WTC11 (cell line): Measurements from ENCODE around the gene RPL27. TPM values are rescaled to one million over a fixed set of nuclear protein-coding genes. Genes with fewer than 3 reads are reported as not detected.
"Not testable (repeated sequence)": the region's sequence is repeated elsewhere in the genome, so short reads cannot be mapped to it uniquely, and the experiment has no call there.

Experiments used
- ATAC-seq: fragments of 200-7000 bp; cut with Tn5 transposase; 2 replicates; pipeline ENCODE4 v1.10.0; 2021; ENCODE audit warnings: mild to moderate bottlenecking, moderate library complexity
- CTCF ChIA-PET: fragments of 300-600 bp; sonication (Branson Sonifier 250); formaldehyde crosslinking; loops from one replicate; lab custom pipeline; 2021; ENCODE audit warnings: antibody characterized with exemption; lab: Charles Lee
- POLR2A ChIA-PET: fragments of 350-600 bp; sonication (Branson Sonifier 250); formaldehyde crosslinking; loops from one replicate; lab custom pipeline; 2021; ENCODE audit warnings: antibody characterized with exemption; lab: Charles Lee
- DNase-seq: peaks from one replicate; pipeline ENCODE4 v3.0.0; 2021; ENCODE audit warnings: low spot score
- H3K27ac Mint-ChIP-seq: 2 replicates; pipeline ENCODE4 v1.8.0; 2021; ENCODE audit warnings: mixed read lengths
- H3K27me3 Mint-ChIP-seq: 2 replicates; pipeline ENCODE4 v1.8.0; 2021; ENCODE audit warnings: low read depth, mild to moderate bottlenecking, moderate library complexity, mixed read lengths
- H3K36me3 Mint-ChIP-seq: 2 replicates; pipeline ENCODE4 v1.8.0; 2021; ENCODE audit warnings: mixed read lengths
- H3K4me1 Mint-ChIP-seq: 2 replicates; pipeline ENCODE4 v1.8.0; 2022; ENCODE audit warnings: mixed read lengths
- H3K4me3 Mint-ChIP-seq: 2 replicates; pipeline ENCODE4 v1.8.0; 2021; ENCODE audit warnings: mild to moderate bottlenecking, moderate library complexity, mixed read lengths
- H3K9me3 Mint-ChIP-seq: 2 replicates; pipeline ENCODE4 v1.8.0; 2021; ENCODE audit warnings: mixed read lengths
- ATF1 ChIP-seq: sonication (generic); formaldehyde crosslinking; IDR thresholded peaks from 2 replicates; pipeline ENCODE4 v1.8.1; 2023; ENCODE audit warnings: mild to moderate bottlenecking, moderate library complexity, missing genetic modification reagents
- ETV6 ChIP-seq: sonication (generic); formaldehyde crosslinking; IDR thresholded peaks from 2 replicates; pipeline ENCODE4 v1.8.1; 2022; ENCODE audit warnings: mild to moderate bottlenecking, missing genetic modification reagents
- FOXP1 ChIP-seq: sonication (generic); formaldehyde crosslinking; IDR thresholded peaks from 2 replicates; pipeline ENCODE4 v1.8.0; 2022; ENCODE audit warnings: missing genetic modification reagents, mild to moderate bottlenecking, moderate library complexity, borderline replicate concordance
- HMGA2 ChIP-seq: fragments of 250-450 bp; sonication (Bioruptor Pico); IDR thresholded peaks from 2 replicates; pipeline ENCODE4 v1.4.0; 2021; ENCODE audit warnings: mild to moderate bottlenecking, moderate library complexity
- JUN ChIP-seq: sonication (generic); formaldehyde crosslinking; IDR thresholded peaks from 2 replicates; pipeline ENCODE4 v1.8.0; 2023; ENCODE audit warnings: mild to moderate bottlenecking, missing genetic modification reagents
- KAT7 ChIP-seq: sonication (generic); formaldehyde crosslinking; IDR thresholded peaks from 2 replicates; pipeline ENCODE4 v1.8.1; 2023; ENCODE audit warnings: missing genetic modification reagents, mild to moderate bottlenecking, borderline replicate concordance
- MYBL2 ChIP-seq: sonication (generic); formaldehyde crosslinking; IDR thresholded peaks from 2 replicates; pipeline ENCODE4 v1.8.1; 2023; ENCODE audit warnings: mild to moderate bottlenecking, moderate library complexity, missing genetic modification reagents
- NFATC4 ChIP-seq: fragments of 250-450 bp; sonication (Bioruptor Pico); IDR thresholded peaks from 2 replicates; pipeline ENCODE4 v1.9.0; 2021; ENCODE audit warnings: mild to moderate bottlenecking
- NFE2L1 ChIP-seq: sonication (generic); formaldehyde crosslinking; IDR thresholded peaks from 2 replicates; pipeline ENCODE4 v1.8.1; 2023; ENCODE audit warnings: missing genetic modification reagents
- NR1H2 ChIP-seq: sonication (generic); formaldehyde crosslinking; IDR thresholded peaks from 2 replicates; pipeline ENCODE4 v1.9.0; 2021; ENCODE audit warnings: mild to moderate bottlenecking, moderate library complexity, missing genetic modification reagents
- PRRX2 ChIP-seq: fragments of 250-450 bp; sonication (Bioruptor Pico); IDR thresholded peaks from 2 replicates; pipeline ENCODE4 v1.8.0; 2021; ENCODE audit warnings: mild to moderate bottlenecking
- RORB ChIP-seq: fragments of 250-450 bp; sonication (Bioruptor Pico); IDR thresholded peaks from 2 replicates; pipeline ENCODE4 v1.9.0; 2021; ENCODE audit warnings: mild to moderate bottlenecking
- TEAD1 ChIP-seq: sonication (generic); formaldehyde crosslinking; IDR thresholded peaks from 2 replicates; pipeline ENCODE4 v1.8.0; 2022; ENCODE audit warnings: mild to moderate bottlenecking, missing genetic modification reagents
- ZNF416 ChIP-seq: fragments of 250-450 bp; sonication (Bioruptor Pico); IDR thresholded peaks from 2 replicates; pipeline ENCODE4 v1.9.0; 2021; ENCODE audit warnings: mild to moderate bottlenecking, inconsistent platforms
- ZNF423 ChIP-seq: fragments of 250-450 bp; sonication (Bioruptor Pico); IDR thresholded peaks from 2 replicates; pipeline ENCODE4 v2.1.2; 2022; ENCODE audit warnings: mild to moderate bottlenecking, moderate library complexity
- ZNF671 ChIP-seq: fragments of 250-450 bp; sonication (Bioruptor Pico); IDR thresholded peaks from 2 replicates; pipeline ENCODE4 v1.8.0; 2021; ENCODE audit warnings: mild to moderate bottlenecking
- total RNA-seq: library from RNA; stranded (reverse); gene quantifications from 3 replicates; pipeline ENCODE4 v1.2.3, GENCODE V29; 2021
- TF ChIP-seq, protein P1 (sequence below): fragments of 250-450 bp; sonication (Bioruptor Pico); conservative IDR thresholded peaks from 2 replicates; pipeline ENCODE4 v1.9.0; 2021; ENCODE audit warnings: mild to moderate bottlenecking
- TF ChIP-seq, protein P2 (sequence below): fragments of 250-450 bp; sonication (Bioruptor Pico); IDR thresholded peaks from 2 replicates; pipeline ENCODE4 v1.9.0; 2021; ENCODE audit warnings: mild to moderate bottlenecking
- TF ChIP-seq, protein P3 (sequence below): fragments of 250-450 bp; sonication (Bioruptor Pico); IDR thresholded peaks from 2 replicates; pipeline ENCODE4 v1.9.0; 2021; ENCODE audit warnings: mild to moderate bottlenecking, borderline replicate concordance
- TF ChIP-seq, protein P4 (sequence below): sonication (generic); formaldehyde crosslinking; conservative IDR thresholded peaks from 2 replicates; pipeline ENCODE4 v1.8.1; 2022; ENCODE audit warnings: mild to moderate bottlenecking, missing genetic modification reagents
- TF ChIP-seq, protein P5 (sequence below): sonication (generic); formaldehyde crosslinking; IDR thresholded peaks from 2 replicates; pipeline ENCODE4 v1.8.1; 2023; ENCODE audit warnings: mild to moderate bottlenecking, missing genetic modification reagents, moderate library complexity
- TF ChIP-seq, protein P6 (sequence below): fragments of 250-450 bp; sonication (Bioruptor Pico); IDR thresholded peaks from 2 replicates; pipeline ENCODE4 v1.8.0; 2021; ENCODE audit warnings: mild to moderate bottlenecking

RPL27 gene
- total RNA-seq, 1 experiment from 2014 or later = 1,391 TPM

DNA sequence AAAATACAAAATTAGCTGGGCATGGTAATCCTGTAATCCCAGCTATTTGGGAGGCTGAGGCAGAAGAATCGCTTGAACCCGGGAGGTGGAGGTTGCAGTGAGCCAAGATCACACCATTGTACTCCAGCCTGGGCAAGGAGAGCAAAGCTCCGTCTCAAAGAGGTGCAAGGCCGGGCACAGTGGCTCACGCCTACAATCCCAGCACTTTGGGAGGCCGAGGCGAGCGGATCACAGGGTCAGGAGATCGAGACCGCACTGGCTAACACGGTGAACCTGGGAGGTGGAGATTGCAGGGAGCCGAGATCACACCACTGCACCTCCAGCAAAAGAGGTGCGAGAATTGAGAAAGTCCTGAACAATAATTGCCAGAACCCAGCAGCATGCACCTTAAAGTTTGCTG lies 2.7 kb downstream of the RPL27 start:
- H3K36me3 Mint-ChIP-seq = peaks cover 54% of the 10 kb centered on the region
- H3K4me1 Mint-ChIP-seq = peaks cover 31% of the 10 kb centered on the region
- H3K4me3 Mint-ChIP-seq, H3K27me3 Mint-ChIP-seq, H3K9me3 Mint-ChIP-seq, ATAC-seq, DNase-seq, CTCF ChIA-PET: not testable (repeated sequence)
- H3K27ac Mint-ChIP-seq = peak overlapping the region; percentile 63
- TF ChIP-seq ZNF416 (CRISPR knock-in tag) = peak; percentile 59; the same call in 1 of the 2 replicates
- POLR2A ChIA-PET = interaction anchor here (0.6 kb wide), 1 partner anchor 308 kb away, joined by 4 read pairs; no protein-coding TSS in a partner anchor

DNA sequence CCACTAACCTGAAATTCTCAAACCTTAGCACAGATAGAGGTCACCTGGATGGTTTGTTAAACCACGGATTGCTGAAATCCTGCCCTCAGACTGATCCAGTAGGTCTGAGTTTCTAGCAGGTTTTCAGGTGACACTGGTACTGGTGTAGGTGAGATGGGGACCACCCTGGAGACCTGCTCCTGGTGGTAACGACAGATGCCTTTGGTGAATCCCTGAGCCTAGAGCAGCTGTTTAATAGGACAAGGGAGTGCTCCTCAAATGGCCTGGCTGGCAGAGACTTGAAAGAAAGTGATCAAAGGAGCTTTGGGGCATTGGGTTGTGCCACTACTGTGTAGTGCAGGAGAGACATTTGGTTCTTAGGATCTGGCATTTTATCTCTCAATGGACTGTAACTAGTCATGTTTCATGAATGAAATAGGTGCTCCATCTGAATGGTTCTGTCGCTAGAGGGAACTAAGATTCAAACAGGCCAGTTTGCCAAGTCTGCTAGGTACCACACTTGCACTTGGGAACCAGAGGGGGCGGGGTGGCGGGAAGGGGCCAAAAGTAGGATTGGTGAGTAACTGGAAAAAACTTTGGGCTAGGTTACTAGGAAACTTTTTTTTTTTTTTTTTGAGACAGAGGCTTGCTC lies 5.4 kb downstream of the RPL27 start:
- H3K36me3 Mint-ChIP-seq = peaks cover 51% of the 10 kb centered on the region

More for the DNA sequence above, 5.4 kb downstream of the RPL27 start:
- Mint-ChIP-seq H3K4me3 (no peak overlapping the region), H3K27me3 (no peaks in the 10 kb centered on the region; the same call in 1 of the 2 replicates), H3K4me1 (peaks cover 26% of the 10 kb centered on the region), H3K9me3 (no peaks in the 10 kb centered on the region), H3K27ac (peak overlapping the region; percentile 82)
- TF ChIP-seq, protein P1, sequence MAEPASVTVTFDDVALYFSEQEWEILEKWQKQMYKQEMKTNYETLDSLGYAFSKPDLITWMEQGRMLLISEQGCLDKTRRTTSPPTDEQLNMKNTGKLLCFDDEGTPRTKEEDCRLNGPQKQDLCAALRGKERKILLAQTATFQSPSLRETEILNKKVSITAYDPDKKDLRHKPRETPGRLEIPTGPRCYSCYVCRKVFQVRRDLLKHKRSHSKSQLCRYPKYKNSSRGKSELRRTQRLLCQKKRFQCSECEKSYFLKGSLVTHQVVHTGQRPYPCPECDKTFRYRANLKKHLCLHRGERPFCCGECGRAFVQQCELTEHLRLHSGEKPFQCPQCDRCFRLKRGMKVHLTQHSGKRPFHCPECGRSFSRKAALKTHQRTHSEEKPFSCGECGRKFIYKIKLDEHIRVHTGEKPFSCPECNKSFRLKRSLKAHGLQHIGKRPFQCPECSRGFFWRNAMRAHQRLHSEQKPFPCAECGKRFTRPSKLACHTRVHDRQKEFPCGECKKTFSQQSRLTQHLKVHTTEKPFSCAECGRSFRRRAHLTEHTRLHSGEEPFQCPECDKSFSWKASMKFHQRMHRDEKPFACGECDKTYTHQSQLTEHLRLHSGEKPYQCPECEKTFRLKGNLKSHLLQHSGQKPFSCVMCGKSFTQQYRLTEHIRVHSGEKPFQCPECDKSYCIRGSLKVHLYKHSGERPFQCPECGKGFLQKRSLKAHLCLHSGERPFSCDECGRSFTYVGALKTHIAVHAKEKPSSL = peak; percentile 82
- TF ChIP-seq TEAD1 = no peak
- no peak for TF ChIP-seq JUN (CRISPR knock-in tag)
- TF ChIP-seq, protein P2, sequence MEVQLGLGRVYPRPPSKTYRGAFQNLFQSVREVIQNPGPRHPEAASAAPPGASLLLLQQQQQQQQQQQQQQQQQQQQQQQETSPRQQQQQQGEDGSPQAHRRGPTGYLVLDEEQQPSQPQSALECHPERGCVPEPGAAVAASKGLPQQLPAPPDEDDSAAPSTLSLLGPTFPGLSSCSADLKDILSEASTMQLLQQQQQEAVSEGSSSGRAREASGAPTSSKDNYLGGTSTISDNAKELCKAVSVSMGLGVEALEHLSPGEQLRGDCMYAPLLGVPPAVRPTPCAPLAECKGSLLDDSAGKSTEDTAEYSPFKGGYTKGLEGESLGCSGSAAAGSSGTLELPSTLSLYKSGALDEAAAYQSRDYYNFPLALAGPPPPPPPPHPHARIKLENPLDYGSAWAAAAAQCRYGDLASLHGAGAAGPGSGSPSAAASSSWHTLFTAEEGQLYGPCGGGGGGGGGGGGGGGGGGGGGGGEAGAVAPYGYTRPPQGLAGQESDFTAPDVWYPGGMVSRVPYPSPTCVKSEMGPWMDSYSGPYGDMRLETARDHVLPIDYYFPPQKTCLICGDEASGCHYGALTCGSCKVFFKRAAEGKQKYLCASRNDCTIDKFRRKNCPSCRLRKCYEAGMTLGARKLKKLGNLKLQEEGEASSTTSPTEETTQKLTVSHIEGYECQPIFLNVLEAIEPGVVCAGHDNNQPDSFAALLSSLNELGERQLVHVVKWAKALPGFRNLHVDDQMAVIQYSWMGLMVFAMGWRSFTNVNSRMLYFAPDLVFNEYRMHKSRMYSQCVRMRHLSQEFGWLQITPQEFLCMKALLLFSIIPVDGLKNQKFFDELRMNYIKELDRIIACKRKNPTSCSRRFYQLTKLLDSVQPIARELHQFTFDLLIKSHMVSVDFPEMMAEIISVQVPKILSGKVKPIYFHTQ (CRISPR knock-in tag) = peak; percentile 71; the same call in 1 of the 2 replicates
- TF ChIP-seq, protein P3, sequence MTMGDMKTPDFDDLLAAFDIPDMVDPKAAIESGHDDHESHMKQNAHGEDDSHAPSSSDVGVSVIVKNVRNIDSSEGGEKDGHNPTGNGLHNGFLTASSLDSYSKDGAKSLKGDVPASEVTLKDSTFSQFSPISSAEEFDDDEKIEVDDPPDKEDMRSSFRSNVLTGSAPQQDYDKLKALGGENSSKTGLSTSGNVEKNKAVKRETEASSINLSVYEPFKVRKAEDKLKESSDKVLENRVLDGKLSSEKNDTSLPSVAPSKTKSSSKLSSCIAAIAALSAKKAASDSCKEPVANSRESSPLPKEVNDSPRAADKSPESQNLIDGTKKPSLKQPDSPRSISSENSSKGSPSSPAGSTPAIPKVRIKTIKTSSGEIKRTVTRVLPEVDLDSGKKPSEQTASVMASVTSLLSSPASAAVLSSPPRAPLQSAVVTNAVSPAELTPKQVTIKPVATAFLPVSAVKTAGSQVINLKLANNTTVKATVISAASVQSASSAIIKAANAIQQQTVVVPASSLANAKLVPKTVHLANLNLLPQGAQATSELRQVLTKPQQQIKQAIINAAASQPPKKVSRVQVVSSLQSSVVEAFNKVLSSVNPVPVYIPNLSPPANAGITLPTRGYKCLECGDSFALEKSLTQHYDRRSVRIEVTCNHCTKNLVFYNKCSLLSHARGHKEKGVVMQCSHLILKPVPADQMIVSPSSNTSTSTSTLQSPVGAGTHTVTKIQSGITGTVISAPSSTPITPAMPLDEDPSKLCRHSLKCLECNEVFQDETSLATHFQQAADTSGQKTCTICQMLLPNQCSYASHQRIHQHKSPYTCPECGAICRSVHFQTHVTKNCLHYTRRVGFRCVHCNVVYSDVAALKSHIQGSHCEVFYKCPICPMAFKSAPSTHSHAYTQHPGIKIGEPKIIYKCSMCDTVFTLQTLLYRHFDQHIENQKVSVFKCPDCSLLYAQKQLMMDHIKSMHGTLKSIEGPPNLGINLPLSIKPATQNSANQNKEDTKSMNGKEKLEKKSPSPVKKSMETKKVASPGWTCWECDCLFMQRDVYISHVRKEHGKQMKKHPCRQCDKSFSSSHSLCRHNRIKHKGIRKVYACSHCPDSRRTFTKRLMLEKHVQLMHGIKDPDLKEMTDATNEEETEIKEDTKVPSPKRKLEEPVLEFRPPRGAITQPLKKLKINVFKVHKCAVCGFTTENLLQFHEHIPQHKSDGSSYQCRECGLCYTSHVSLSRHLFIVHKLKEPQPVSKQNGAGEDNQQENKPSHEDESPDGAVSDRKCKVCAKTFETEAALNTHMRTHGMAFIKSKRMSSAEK (CRISPR knock-in tag) = 0 out of 2 replicates have a peak, but pooled peaks have one; percentile 27
- no peak for TF ChIP-seq RORB (CRISPR knock-in tag)
- no peak for TF ChIP-seq ETV6
- no peak for TF ChIP-seq NFE2L1 (CRISPR knock-in tag)
- TF ChIP-seq, protein P4, sequence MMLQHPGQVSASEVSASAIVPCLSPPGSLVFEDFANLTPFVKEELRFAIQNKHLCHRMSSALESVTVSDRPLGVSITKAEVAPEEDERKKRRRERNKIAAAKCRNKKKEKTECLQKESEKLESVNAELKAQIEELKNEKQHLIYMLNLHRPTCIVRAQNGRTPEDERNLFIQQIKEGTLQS (CRISPR knock-in tag) = no peak
- TF ChIP-seq ZNF423 (CRISPR knock-in tag) = no peak
- TF ChIP-seq KAT7 (CRISPR knock-in tag) = no peak
- TF ChIP-seq, protein P5, sequence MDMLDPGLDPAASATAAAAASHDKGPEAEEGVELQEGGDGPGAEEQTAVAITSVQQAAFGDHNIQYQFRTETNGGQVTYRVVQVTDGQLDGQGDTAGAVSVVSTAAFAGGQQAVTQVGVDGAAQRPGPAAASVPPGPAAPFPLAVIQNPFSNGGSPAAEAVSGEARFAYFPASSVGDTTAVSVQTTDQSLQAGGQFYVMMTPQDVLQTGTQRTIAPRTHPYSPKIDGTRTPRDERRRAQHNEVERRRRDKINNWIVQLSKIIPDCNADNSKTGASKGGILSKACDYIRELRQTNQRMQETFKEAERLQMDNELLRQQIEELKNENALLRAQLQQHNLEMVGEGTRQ (CRISPR knock-in tag) = no peak
- no peak for TF ChIP-seq HMGA2
- TF ChIP-seq ZNF671 = peak; percentile 87; the same call in 1 of the 2 replicates
- no peak for TF ChIP-seq MYBL2 (CRISPR knock-in tag)
- TF ChIP-seq NFATC4 = peak; percentile 89
- no peak for TF ChIP-seq ATF1 (CRISPR knock-in tag)
- TF ChIP-seq NR1H2 (CRISPR knock-in tag) = no peak
- TF ChIP-seq, protein P6, sequence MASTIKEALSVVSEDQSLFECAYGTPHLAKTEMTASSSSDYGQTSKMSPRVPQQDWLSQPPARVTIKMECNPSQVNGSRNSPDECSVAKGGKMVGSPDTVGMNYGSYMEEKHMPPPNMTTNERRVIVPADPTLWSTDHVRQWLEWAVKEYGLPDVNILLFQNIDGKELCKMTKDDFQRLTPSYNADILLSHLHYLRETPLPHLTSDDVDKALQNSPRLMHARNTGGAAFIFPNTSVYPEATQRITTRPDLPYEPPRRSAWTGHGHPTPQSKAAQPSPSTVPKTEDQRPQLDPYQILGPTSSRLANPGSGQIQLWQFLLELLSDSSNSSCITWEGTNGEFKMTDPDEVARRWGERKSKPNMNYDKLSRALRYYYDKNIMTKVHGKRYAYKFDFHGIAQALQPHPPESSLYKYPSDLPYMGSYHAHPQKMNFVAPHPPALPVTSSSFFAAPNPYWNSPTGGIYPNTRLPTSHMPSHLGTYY (CRISPR knock-in tag) = 0 out of 2 replicates have a peak, but pooled peaks have one; percentile 20
- no peak for TF ChIP-seq FOXP1 (CRISPR knock-in tag)
- TF ChIP-seq PRRX2 = peak; percentile 67; the same call in 1 of the 2 replicates
- CTCF ChIA-PET = interaction anchor here (2.4 kb wide), 1 partner anchor 18 kb away, joined by 8 read pairs; the partner anchor contains the start of gene VAT1
- ATAC-seq = peak; percentile 29
- POLR2A ChIA-PET = no interaction called here
- no peak for DNase-seq
